Chondrocyte (in vitro differentiated cells): Measurements from ENCODE around the gene TKFC. TPM values are rescaled to one million over a fixed set of nuclear protein-coding genes. Genes with fewer than 3 reads are reported as not detected.

Experiments
- DNase-seq: peaks from one replicate; pipeline ENCODE4 v3.0.0; 2021; ENCODE audit warnings: mixed read lengths, low spot score
- H3K27ac Mint-ChIP-seq: one replicate; pipeline ENCODE4 v1.8.0; 2021; ENCODE audit warnings: mild to moderate bottlenecking, moderate library complexity, mixed read lengths; ENCODE audit not compliant: unreplicated experiment
- H3K27me3 Mint-ChIP-seq: 2 replicates; pipeline ENCODE4 v1.8.0; 2021; ENCODE audit warnings: low read depth, mixed read lengths
- H3K36me3 Mint-ChIP-seq: 2 replicates; pipeline ENCODE4 v1.8.0; 2021; ENCODE audit warnings: low read depth, mixed read lengths
- H3K4me1 Mint-ChIP-seq: 2 replicates; pipeline ENCODE4 v1.8.0; 2021; ENCODE audit warnings: low read depth, mild to moderate bottlenecking, mixed read lengths
- H3K4me3 Mint-ChIP-seq: one replicate; pipeline ENCODE4 v1.8.0; 2021; ENCODE audit warnings: mild to moderate bottlenecking, moderate library complexity, mixed read lengths; ENCODE audit not compliant: unreplicated experiment
- H3K9me3 Mint-ChIP-seq: 2 replicates; pipeline ENCODE4 v1.8.0; 2021; ENCODE audit warnings: low read depth, mixed read lengths
- CTCF ChIP-seq: fragments of 200-600 bp; sonication (generic); IDR thresholded peaks from 2 replicates; pipeline ENCODE4 v1.5.0; 2021; ENCODE audit warnings: antibody characterized with exemption, mild to moderate bottlenecking, moderate library complexity
- total RNA-seq: library from RNA; stranded (reverse); gene quantifications from 3 replicates; pipeline ENCODE4 v1.2.1, GENCODE V29; 2021

The TKFC gene
- total RNA-seq, 1 donor from 2014 or later, result 32.2 TPM

- no peak overlapping the region for H3K4me3 Mint-ChIP-seq
- peaks cover 41% of the 10 kb centered on the region for H3K36me3 Mint-ChIP-seq
- no peak for TF ChIP-seq CTCF
- no peaks in the 10 kb centered on the region for H3K27me3 Mint-ChIP-seq
- H3K4me1 Mint-ChIP-seq, result peaks cover 37% of the 10 kb centered on the region
- H3K9me3 Mint-ChIP-seq, result no peaks in the 10 kb centered on the region
- DNase-seq, result no peak
- H3K27ac Mint-ChIP-seq, result peak overlapping the region; percentile 75
Measured at GRCh38 chr11:61298663-61299244, 34.3 kb upstream of the TKFC start.

GRCh38 chr11:61302550-61302949, 30.5 kb upstream of the TKFC start:
- Mint-ChIP-seq H3K27ac (no peak overlapping the region), H3K4me3 (no peak overlapping the region), H3K4me1 (peaks cover 18% of the 10 kb centered on the region), H3K36me3 (peaks cover 45% of the 10 kb centered on the region), H3K9me3 (no peaks in the 10 kb centered on the region), H3K27me3 (no peaks in the 10 kb centered on the region)
- no peak for DNase-seq
- no peak for TF ChIP-seq CTCF

GRCh38 chr11:61303725-61304124, 29.3 kb upstream of the TKFC start:
- no peak for TF ChIP-seq CTCF

GRCh38 chr11:61305417-61305816, 27.6 kb upstream of the TKFC start:
- Mint-ChIP-seq H3K4me3 (no peak overlapping the region), H3K27me3 (no peaks in the 10 kb centered on the region), H3K36me3 (peaks cover 40% of the 10 kb centered on the region), H3K27ac (no peak overlapping the region), H3K9me3 (no peaks in the 10 kb centered on the region), H3K4me1 (no peaks in the 10 kb centered on the region)
- TF ChIP-seq CTCF, result no peak
- no peak for DNase-seq

More at GRCh38 chr11:61303725-61304124, 29.3 kb upstream of the TKFC start:
- no peaks in the 10 kb centered on the region for H3K27me3 Mint-ChIP-seq
- peaks cover 6% of the 10 kb centered on the region for H3K4me1 Mint-ChIP-seq
- no peaks in the 10 kb centered on the region for H3K9me3 Mint-ChIP-seq
- no peak for DNase-seq
- H3K27ac Mint-ChIP-seq, result no peak overlapping the region
- H3K36me3 Mint-ChIP-seq, result peaks cover 39% of the 10 kb centered on the region
- no peak overlapping the region for H3K4me3 Mint-ChIP-seq

- no peak overlapping the region for H3K27ac Mint-ChIP-seq
- TF ChIP-seq CTCF, result no peak
- H3K4me3 Mint-ChIP-seq, result no peak overlapping the region
- no peaks in the 10 kb centered on the region for H3K4me1 Mint-ChIP-seq
- peaks cover 38% of the 10 kb centered on the region for H3K36me3 Mint-ChIP-seq
- H3K9me3 Mint-ChIP-seq, result no peaks in the 10 kb centered on the region
- no peak for DNase-seq
- no peaks in the 10 kb centered on the region for H3K27me3 Mint-ChIP-seq
Measured at GRCh38 chr11:61306221-61306620, 26.8 kb upstream of the TKFC start.
